Heart right ventricle (tissue), 16 donors: ENCODE measurements around the gene MACROD2. TPM values are rescaled to one million over a fixed set of nuclear protein-coding genes. Genes with fewer than 3 reads are reported as not detected.

Experiments
- ATAC-seq, 8 donors: fragments of 200-7000 bp; cut with Tn5 transposase; one replicate each; pipeline ENCODE4 v1.9.1; 2020; ENCODE audit warnings: mild to moderate bottlenecking in 8 of 8, moderate library complexity in 8 of 8, moderate number of reproducible peaks in 1 of 8
- DNase-seq, 2 donors: peaks; one replicate each; pipeline ENCODE4 v3.0.0-alpha.2; 2020
- H3K27ac ChIP-seq, 10 donors: fragments of 200-600 bp; sonication (generic) in 2 of 10; one replicate each; pipeline versions ENCODE4 v1.5.0 to v1.8.0; 2020 to 2022; ENCODE audit warnings: mild to moderate bottlenecking in 3 of 10
- H3K27me3 ChIP-seq, 7 donors: fragments of 200-600 bp; one replicate each; pipeline ENCODE4 v1.8.0; 2021 to 2022; ENCODE audit warnings: mild to moderate bottlenecking in 2 of 7
- H3K36me3 ChIP-seq, 9 donors: fragments of 200-600 bp; sonication (generic) in 1 of 9; one replicate each; pipeline versions ENCODE4 v1.5.0 to v1.8.0; 2020 to 2022; ENCODE audit warnings: mild to moderate bottlenecking in 2 of 9
- H3K4me1 ChIP-seq, 9 donors: fragments of 200-600 bp; sonication (generic) in 1 of 9; one replicate each; pipeline versions ENCODE4 v1.5.0 to v1.8.0; 2020 to 2022; ENCODE audit warnings: mild to moderate bottlenecking in 4 of 9
- H3K4me3 ChIP-seq, 10 donors: fragments of 200-600 bp; sonication (generic) in 2 of 10; one replicate each; pipeline versions ENCODE4 v1.5.0 to v1.8.0; 2020 to 2022; ENCODE audit warnings: mild to moderate bottlenecking in 7 of 10, moderate library complexity in 2 of 10
- H3K9me3 ChIP-seq, 11 donors: fragments of 200-600 bp in 10 of 11; sonication (generic) in 2 of 11; one replicate each; pipeline versions ENCODE4 v1.5.0 to v1.8.0; 2013 to 2022; ENCODE audit warnings: mild to moderate bottlenecking in 2 of 11, control low read depth in 1 of 11, moderate library complexity in 1 of 11
- CTCF ChIP-seq, 9 donors: fragments of 200-600 bp; sonication (generic) in 2 of 9; IDR thresholded peaks; one replicate each; pipeline versions ENCODE4 v1.5.0 to v1.8.0; 2021 to 2022; ENCODE audit warnings: antibody characterized with exemption in 9 of 9, mild to moderate bottlenecking in 5 of 9, moderate library complexity in 1 of 9
- WGBS, 2 donors: extraction: QIAGEN DNeasy Blood & Tissue Kit; methylation state at CpG; one replicate each; pipeline ENCODE4 v1.1.7; 2013; ENCODE audit warnings: inconsistent platforms in 1 of 2; 5-methylcytosine and 5-hydroxymethylcytosine counted together
- intact Hi-C, 10 donors: fragments of 100-400 bp; cut with DNase I; formaldehyde crosslinking; loops; one replicate each; pipeline versions ENCODE4 v1.11.1 to v1.14.2; 2022
- polyA plus RNA-seq, 2 donors: library from polyadenylated mRNA; stranded (reverse); fragments of 200-250 nt; gene quantifications; one replicate each; pipeline ENCODE4 v1.2.3, GENCODE V29; 2013
- total RNA-seq, 10 donors: library from RNA; stranded (reverse); fragmentation: NEBNext Ultra II Directional in 3 of 10; extraction: Animal tissue kit (Norgen Biotek cat#: 25700) in 3 of 10; gene quantifications; one replicate each; pipeline versions ENCODE4 v1.2.1 to v1.2.4, GENCODE V29; 2021 to 2023
- donor health status: Arrhythmogenic right ventricular cardiomyopathy.
- donor health status: ischemic (EF 13 %, LVEDD 7.1; RV severe dilation, severe dysfunction).
- donor health status: healthy with polysubstance abuse.
- donor health status: DM: no; HTN: yes; CAD: no.
- donor health status: DM: no; HTN: no; CAD: no.
- donor health status: ischemic (EF 25% LVEDD 6.9; RV normal size, moderate dysfunction).
- donor health status: ischemic (EF 25% LVEDD 5.7; RV mildly dilated, moderate dysfunction).
- donor health status: healthy.
- donor health status: DM: yes; HTN: yes; CAD: no.
- donor health status: Ischemic cardiomyopathy.
- donor health status: ischemic (EF 35%, LVEDD 5.7; RV mildly dilated, moderate dysfunction).
- donor health status: nonischemic (EF 11% LVEDD 7.7; RV severe dilation, severe dysfunction).
- donor health status: DM: yes; HTN: yes; CAD: no.
- donor health status: PGD.
- donor health status: ischemic (EF 29% LVEDD 5.4; RV normal size, mild dysfunction).
- donor health status: nonischemic (EF 23%, LVEDD 6.1; RV moderate dilation, normal function).

Gene MACROD2
- total and polyA plus RNA-seq, 12 donors, result 0.28 to 6.4 (median 4.1) TPM

DNA sequence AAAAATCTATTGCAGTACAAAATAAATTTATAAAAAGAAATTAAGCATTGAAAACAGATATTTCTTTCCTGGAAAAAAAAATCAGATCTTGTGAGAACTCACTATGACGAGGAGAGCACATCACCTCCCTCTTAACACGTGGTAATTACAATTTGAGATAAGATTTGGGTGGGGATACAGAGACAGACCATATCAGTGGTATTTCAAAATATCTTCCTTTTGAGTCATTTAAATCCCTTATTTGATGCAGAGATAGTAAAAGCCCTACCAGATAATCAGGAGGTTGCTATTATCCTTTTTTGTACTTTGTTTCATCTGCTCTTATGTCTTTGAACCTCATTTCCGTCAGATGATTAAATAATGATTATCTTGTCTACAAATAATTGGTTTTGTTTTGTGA lies 1777.5 kb downstream of the MACROD2 start:
- Histone ChIP-seq H3K4me3 (no peak overlapping the region), H3K27me3 (peaks cover 0 to 3% (median 0%) of the 10 kb centered on the region in 7 donors), H3K27ac (no peak overlapping the region), H3K36me3 (no peaks in the 10 kb centered on the region), H3K4me1 (no peaks in the 10 kb centered on the region), H3K9me3 (no peaks in the 10 kb centered on the region)
- DNase-seq (no peak), ATAC-seq (no peak)
- WGBS, 2 donors, result 59 to 61% methylated on average over 3 of the region's 3 CpGs
- no peak for TF ChIP-seq CTCF (IDR thresholded peaks at IDR 0.05)
- intact Hi-C loops, result no loop called here

DNA sequence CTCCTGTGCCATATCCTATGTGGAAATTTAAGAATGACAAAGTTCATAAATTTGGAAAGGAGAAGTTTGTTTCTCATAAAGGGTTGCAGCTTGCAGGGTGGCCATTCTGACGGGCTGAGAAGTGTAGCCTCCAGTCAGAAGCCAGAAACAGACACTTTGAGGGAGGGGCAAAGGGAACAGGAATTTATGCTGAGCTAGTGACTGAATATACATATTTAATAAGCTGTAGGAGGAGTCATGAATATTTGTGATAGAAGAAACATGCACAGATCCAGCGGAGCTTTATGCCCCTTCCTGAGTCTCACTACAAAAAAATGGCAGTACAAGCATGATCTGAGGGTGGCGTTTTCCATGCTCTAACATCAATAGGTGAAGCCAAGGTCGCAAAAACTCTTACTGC lies 1779.6 kb downstream of the MACROD2 start:
- DNase-seq (no peak), ATAC-seq (no peak)
- Histone ChIP-seq H3K27ac (no peak overlapping the region), H3K9me3 (no peaks in the 10 kb centered on the region), H3K36me3 (no peaks in the 10 kb centered on the region), H3K4me1 (no peaks in the 10 kb centered on the region), H3K27me3 (peaks cover 0 to 3% (median 0%) of the 10 kb centered on the region in 7 donors), H3K4me3 (no peak overlapping the region)
- WGBS, 2 donors, result 78 to 81% methylated on average over 4 of the region's 4 CpGs
- intact Hi-C loops, result no loop called here
- no peak for TF ChIP-seq CTCF (IDR thresholded peaks at IDR 0.05)

GRCh38 chr20:15776770-15777466 lies 1781.6 kb downstream of the MACROD2 start:
- ATAC-seq (no peak), DNase-seq (no peak)
- no peaks in the 10 kb centered on the region for H3K9me3 ChIP-seq
- no peaks in the 10 kb centered on the region for H3K4me1 ChIP-seq
- H3K4me3 ChIP-seq, result no peak overlapping the region
- no peak overlapping the region for H3K27ac ChIP-seq
- no peak for TF ChIP-seq CTCF (IDR thresholded peaks at IDR 0.05)
- intact Hi-C loops, result no loop called here
- H3K36me3 ChIP-seq, result no peaks in the 10 kb centered on the region
- WGBS, 2 donors, result 87 to 88% methylated on average over 3 of the region's 3 CpGs
- H3K27me3 ChIP-seq, result no peaks in the 10 kb centered on the region

- Histone ChIP-seq H3K4me1 (no peaks in the 10 kb centered on the region), H3K27ac (no peak overlapping the region), H3K36me3 (no peaks in the 10 kb centered on the region), H3K27me3 (no peaks in the 10 kb centered on the region), H3K9me3 (no peaks in the 10 kb centered on the region), H3K4me3 (no peak overlapping the region)
- 86 to 92% methylated on average over 3 of the region's 3 CpGs for WGBS, 2 donors
- DNase-seq (no peak), ATAC-seq (no peak)
- intact Hi-C loops, result no loop called here
- no peak for TF ChIP-seq CTCF (IDR thresholded peaks at IDR 0.05)
These were observed 1788.7 kb downstream of the MACROD2 start for GRCh38 chr20:15784020-15784419.
